ENCODE results near the gene CNBD2.
A peak's percentile ranks its signal among the peaks of the same experiment; 100 is the strongest.
"Not testable (repeated sequence)": the region's sequence is repeated elsewhere in the genome, so short reads cannot be mapped to it uniquely, and the experiment has no call there.

CNBD2 gene

DNA sequence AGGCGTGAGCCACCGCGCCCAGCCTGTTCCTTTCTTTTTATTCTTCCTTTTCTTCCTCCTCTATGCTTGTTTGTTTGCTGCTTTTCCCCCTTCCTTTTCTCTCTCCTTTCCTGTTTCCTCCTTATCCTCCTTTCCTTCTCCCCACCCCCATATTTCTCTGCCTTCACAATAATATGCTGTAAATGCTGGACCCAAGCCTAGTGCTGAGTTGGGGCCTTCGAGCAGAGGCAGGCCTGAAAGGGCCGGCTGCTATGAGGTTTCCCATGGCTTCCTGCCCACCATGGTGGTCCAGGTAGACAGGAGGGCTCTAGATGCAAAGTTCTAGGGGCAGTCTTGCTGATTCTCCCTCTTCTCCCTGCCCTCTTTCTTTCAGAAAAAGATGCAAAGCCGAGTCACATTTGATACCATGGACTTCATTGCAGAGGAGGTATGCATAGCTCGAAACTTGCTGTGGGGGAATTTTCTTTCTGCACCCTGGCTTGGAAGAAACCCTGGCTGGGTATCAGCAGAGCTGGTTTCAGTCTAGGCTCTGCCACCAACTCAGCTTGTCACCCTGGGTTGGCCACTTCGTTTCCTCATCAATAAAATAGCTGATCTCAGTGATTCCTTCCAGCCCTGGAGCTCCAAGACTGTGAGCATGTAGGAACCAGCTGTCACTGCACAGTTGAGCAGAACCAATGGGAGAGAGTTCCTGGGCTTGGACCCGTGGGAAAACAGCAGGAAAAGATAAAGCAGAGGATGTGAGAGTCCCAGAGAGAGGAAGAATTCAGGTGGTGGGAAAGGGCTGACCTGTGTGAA, 7.4 kb downstream of the CNBD2 start:
- DNase-seq (ENCODE audit: low read depth), result no peak

DNA sequence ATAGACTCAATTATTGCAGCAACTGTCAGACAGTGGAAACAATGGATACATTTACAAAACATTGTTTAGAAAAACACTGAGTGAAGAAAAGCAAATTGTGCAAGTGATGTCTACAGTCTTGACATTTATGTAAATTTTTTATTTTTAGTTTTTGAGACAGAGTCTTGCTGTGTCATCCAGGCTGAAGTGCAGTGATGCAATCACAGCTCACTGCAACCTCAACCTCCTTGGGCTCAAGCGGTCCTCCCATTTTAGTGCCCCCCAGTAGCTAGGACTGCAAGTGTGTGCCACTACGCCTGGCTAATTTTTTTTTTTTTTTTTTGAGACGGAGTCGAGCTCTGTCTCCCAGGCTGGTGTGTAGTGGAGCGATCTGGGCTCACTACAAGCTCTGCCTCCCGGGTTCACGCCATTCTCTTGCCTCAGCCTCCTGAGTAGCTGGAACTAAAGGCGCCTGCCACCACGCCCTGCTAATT, 9.7 kb downstream of the CNBD2 start:
- no peak for DNase-seq (ENCODE audit: low read depth)

DNA sequence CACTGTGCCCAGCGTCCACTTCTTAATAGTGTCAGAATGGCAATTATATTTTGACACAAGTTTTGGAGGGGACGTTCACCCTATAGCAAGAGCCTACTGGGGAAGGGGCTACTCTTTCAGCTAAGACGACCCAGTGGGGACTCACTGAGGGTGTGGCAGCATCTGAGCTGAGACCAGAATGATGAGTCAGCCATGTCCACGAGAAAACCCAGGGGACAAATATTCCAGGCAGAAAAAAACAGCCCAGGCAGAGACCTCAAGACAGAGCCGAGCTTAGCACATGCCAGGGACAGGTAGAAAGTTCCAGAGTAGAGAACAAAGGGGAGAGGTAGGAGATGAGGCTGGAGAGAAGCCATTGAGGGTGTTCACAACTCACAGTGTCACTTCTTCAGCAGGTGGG, 11.2 kb downstream of the CNBD2 start:
- DNase-seq (ENCODE audit: low read depth), result no peak

DNA sequence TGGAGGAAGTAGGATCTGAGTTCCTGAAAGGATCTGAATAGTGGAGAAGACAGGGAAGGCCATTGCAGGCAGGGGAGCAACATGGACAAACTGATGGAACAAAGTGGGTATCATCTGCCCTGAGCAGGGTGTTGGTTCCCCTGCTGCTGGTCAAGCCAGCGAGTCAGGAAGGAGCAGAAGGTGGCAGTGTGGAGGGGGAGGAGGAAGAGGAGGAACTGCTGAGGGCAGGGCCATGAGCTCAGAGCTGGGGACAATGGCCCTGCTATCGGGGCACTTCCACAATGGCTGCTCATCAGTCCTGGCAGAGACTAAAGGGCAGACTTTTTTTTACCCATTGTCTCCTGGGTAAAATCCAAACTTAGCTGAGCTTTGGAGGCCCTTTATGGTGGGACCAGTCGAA, 13.6 kb downstream of the CNBD2 start:
- DNase-seq (ENCODE audit: low read depth), result no peak

DNA sequence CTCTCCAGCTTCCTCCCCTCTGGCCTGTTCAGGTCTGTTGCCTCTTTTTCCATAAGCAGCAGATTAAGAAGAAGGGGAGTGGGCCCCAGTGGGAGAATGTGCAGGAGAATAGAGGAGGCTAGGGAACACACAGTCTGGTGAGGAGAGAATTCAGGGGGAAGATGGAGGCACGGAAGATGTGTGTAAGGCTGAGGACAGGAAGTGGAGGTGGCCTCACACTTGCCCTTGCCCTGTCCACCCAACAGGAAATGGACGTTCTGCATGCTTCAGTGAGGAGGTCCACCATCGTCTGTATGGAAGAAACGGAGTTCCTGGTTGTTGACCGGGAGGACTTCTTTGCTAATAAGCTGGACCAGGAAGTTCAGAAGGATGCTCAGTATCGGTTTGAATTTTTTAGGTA, 16.0 kb downstream of the CNBD2 start:
- no peak for DNase-seq (ENCODE audit: low read depth)

DNA sequence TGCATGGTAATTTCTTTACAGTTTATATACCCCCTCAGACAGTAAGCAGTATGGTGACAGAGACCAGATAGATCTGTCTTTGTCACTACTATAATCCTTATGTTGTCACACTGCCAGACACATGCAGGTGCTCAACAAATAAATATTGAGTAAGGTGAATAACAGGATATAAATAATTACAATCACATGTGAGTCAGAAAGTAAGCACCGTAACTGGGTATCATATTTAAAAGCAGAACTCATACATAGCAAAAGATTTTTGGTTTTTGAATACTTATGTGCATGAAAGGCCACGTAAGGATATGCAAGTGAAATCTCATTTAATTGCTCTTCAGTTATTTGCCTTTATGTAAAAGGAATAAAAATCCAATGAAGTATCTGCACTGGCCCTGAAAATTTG, 17.4 kb downstream of the CNBD2 start:
- no peak for DNase-seq (ENCODE audit: low read depth)

DNA sequence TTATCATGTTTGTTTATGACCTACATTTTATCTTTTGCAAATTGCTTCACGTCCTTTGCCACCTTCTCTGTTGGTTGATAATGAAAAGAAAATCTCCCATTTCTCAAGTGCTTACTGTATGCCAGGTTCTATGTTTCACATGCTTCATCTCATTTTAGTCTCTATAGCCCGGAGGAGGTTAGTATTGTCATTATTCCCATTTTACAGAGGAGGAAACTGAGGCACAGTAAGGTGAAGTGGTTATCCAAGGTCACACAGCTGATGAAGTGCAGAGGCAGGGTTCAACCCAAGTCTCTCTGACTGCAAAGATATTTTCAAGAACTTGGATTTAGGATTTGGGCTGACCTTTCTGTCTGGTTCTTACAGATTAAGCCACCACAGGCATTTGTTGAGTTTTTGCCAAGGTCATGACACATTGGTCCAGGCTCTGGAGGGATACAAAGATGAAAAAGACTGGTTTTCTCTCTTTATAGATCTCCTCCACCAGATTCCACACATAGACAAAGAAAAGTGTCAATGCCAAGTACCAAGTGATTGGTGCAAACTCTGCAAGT, 20.6 kb downstream of the CNBD2 start:
- DNase-seq (ENCODE audit: low read depth), result no peak

DNA sequence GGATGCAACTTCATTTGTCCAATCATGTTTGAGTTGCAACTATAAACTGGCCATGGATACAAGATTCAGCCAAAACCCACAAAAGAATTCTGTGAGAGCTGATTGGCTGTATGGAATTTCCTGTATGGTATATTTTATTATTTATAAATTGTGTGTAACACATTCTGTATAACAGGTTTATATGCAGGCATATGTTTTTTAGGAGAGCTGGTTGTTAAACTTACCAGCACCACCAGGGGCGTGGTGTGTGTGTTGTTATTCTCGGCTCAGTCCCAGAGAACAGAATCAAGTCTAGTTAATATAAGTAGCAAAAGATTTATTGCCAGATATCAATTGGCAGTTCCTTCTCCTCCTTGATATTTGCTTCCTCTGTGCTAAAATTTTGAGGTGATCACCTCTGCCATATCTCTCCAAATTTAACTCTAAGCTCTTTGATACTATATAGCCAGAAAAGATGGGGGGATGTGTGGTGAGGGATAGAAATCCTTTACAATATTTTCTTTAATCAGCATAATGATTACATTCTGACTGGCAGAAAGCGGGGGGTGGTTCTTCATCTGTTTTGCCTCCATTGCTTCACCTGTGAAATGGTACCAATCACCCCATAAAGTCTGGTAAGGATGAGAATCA, 22.9 kb downstream of the CNBD2 start:
- peak; percentile 20 for DNase-seq (ENCODE audit: low read depth)

DNA sequence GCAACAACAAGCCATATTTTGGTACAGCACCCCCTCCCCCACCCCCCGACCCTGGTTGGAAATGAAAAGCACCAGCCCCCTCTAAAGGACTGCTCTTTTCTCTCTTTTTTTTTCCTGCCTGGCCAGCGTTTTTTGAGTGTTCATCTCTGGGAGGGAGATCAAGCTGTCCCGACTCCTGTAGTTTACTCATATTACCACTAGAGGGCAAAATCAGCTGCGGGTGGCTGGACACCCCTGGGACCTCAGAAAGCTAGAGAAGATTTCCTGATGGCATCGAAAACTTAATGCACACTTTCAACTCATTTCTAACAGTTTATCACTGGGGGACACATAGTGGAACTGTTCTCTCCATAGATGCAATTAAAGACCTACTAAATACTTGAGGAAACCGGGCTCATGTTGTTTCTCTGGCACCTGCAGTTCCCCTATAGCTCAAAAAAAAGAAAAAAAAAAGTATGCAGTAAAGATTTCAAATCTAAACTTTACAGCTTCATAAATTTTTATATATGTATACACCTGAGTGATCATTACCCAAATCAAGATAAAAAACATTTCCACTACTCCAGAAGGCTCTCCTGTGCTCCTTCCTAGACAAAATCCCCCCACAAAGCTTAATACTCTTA, 24.4 kb downstream of the CNBD2 start:
- peak; percentile 26 for DNase-seq (ENCODE audit: low read depth)

DNA sequence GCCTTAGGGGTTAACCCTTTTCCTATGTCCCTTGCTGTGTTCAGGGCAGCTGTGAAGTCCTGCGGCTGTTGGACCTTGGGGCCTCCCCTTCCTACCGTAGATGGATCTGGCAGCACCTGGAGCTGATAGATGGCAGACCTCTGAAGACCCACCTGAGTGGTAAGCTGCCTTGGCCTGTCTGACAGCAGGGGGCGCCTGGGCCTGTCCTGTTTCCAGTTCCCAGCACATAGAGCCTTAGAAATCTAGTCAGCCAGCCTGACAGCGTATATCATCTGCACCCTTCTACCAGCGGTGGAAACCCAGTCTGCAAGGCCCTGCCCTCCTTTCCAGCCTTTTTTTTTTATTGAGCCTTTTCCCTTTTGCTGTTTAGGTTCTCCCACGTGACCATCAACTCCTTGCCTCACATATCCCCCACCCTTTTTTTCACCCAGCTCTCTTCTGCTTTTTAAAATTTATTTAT, 26.6 kb downstream of the CNBD2 start:
- peak; percentile 68 for DNase-seq (ENCODE audit: low read depth)

DNA sequence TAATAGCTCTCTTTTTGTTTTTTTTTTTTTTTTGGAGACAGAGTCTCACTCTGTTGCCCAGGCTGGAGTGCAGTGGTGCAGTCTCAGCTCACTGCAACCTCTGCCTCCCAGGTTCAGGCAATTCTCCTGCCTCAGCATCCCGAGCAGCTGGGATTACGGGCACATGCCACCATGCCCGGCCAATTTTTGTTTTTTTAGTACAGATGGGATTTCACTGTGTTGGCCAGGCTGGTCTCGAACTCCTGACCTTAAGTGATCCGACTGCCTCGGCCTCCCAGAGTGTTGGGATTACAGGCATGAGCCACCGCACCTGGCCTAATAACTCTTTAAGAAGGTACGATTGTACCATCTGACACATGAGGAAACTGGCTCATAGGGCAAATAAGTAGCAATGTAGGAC, 28.1 kb downstream of the CNBD2 start:
- DNase-seq (ENCODE audit: low read depth), result not testable (repeated sequence)

DNA sequence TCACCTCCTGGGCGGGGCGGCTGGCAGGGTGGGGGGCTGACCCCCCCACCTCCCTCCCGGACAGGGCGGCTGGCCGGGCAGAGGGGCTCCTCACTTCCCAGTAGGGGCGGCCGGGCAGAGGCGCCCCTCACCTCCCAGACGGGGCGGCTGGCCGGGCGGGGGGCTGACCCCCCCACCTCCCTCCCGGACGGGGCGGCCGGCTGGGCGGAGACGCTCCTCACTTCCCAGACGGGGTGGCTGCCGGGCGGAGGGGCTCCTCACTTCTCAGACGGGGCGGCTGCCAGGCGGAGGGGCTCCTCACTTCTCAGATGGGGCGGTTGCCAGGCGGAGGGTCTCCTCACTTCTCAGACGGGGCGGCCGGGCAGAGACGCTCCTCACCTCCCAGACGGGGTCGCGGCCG, 32.9 kb downstream of the CNBD2 start:
- DNase-seq (ENCODE audit: low read depth), result not testable (repeated sequence)

DNA sequence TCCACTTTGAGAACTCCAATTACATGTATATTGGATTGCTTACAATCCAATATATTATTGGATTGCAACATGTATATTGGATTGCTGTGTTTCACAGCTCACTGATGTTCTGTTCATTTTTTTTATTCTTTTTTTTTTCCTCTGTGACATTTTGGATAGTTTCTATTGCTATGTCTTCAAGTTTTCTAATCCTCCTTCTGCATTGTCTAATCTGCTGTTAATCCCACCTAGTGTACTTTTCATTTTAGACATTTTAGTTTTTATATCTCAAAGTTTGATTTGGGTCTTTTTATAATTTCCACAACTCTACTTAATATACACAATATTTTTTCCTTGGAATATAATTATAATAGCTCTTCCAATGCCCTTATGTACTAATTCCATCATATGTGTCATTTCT, 34.5 kb downstream of the CNBD2 start:
- no peak for DNase-seq (ENCODE audit: low read depth)

DNA sequence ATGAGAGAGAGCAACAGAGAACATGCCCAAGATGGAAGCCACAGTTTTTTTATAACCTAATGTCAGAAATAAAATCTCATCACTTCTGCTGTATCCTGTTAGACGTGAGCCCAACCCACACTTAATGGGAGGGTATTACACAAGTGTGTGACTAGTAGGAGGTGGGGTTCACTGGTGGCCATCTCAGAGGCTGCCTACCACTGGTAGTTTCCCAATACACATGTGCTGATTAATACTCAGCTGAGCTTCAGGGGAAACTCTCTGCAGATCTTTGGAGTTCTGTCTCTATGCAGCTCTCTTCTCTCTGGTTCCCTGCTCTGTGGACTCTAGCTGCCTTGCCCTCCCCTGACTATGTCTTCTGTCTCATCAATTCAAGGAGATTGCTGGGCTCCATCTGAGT, 35.7 kb downstream of the CNBD2 start:
- DNase-seq (ENCODE audit: low read depth), result no peak

DNA sequence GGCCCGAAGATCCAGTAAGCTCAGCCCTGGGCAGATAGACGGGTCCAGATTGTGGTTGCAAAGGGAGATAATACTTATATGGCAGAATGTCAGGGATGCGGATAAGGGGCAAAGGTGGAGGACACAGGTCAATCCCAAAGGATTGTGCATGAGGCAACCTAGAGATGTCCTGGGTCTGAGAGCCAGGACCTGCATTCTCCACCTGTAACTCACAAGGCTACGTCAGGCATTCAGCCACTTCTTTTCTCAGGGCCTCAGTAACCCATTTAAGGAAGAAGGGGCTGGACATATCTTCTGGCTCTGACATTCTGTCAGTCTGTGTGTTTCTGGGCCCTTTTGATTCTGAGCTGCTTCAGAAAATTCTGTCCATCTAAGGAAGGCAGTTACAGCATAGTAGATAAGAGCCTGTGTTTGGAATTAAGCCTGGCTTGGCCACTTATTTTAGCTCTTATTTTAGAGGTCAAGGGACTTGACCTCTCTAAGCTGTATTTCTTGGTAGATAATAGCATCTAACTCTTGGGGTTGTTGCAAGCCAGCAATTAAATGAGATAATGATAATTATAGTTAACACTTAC, 40.2 kb downstream of the CNBD2 start:
- DNase-seq (ENCODE audit: low read depth), result no peak

DNA sequence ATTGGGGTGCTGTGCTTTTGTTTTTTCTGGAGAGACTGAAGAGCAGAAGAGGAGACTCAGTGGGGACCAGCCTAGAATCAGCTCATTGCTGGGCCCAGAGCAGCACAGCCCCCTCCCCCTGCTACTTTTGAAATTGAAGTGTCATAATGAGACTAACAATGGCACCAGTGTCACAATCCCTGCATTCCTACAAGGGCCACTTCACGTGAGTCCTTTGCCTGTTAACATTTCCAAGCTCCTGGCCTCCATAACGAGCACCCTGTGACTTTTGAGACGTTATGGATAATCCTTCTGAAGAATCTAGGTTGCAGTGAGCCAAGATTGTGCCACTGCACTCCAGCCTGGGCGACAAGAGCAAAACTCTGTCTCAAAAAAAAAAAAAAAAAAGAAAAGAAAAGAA, 41.7 kb downstream of the CNBD2 start:
- DNase-seq (ENCODE audit: low read depth), result no peak

DNA sequence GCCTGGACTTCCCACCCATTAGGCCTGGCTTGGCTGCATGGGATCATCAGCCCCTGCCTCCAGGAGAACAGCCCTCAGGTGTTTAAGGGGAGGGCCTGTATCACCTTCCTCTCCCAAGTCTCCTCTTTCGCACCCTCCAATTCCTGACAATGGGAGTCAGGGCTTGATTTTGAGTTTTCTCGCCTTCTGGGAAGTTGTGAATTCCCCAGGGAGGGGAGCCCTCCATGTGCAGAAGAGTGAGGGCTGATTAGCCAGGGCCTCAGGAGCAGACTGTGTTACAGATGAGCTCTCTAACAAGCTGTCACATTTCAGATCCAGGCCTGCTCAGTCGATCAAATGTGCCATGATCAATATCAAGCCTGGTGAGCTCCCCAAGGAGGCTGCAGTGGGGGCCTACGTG, 42.4 kb downstream of the CNBD2 start:
- DNase-seq (ENCODE audit: low read depth), result no peak

DNA sequence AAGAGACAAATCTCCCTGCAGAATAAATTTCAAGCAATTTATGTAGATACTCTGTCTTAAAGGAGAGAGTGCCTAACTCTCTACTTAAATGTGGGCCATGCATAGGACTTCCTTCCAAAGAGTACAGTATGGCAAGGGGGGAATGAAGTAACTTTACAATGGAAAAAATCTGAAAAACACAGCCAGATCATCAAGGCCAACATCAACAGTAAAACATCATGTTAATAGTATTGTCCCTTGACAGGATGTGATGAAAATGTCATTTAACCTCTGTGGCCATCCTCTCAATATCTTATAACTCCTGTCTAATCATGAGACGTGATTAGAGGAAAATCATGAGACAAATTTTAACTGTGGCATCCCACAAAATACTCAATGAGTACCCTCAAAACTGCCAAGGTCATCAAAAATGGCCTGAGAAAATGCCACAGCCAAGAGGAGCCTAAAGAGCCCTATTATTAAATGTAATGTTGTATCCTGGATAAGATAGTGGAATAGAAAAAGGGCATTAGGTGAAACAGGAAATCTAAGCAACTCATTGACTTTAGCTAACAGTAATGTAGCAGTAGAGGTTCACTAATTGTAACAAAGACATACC, 47.5 kb downstream of the CNBD2 start:
- DNase-seq (ENCODE audit: low read depth), result no peak

DNA sequence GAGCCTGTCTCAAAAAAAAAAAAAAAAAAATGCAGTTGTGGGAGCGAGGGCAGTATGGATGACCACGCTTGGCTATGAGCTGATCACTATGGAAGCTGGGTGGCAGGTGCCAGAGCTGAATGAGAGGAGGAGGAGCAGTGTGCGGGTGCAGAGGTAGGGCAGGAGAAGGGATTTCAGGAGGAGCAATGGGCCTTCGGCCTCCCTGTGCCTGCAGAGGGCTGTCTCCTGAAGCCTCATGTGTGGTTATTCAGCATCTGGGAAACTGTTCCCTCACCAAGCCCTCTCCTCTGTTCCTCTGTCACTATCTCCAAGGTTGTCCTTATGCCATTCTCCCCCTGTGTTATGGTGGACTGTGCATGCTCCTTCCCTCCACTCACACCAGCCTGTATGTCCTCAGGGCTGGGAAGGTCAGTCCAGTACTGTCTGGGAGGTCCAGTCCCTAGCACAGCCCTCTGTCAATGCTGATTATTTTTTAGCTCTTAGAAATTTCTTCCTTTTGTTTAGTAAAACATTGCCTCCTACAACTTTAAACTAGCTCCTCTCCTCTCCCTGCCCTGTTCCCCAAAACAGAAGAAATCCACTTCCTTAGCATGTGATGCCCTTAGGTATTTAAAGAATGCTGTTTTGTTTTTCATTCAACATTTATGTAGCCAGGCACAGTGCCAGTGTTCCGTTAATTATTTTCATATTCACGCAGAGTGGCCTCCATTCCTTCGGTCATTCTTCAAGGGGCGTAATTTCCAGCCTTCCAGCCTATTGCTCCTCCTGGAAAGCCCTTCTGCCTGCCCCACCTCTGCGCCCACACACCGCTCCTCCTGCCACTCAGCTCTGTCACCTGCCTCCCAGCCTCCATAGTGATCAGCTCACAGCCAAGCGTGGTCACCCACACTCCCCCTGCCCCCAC, 48.9 kb downstream of the CNBD2 start:
- DNase-seq (ENCODE audit: low read depth), result peak; percentile 61

DNA sequence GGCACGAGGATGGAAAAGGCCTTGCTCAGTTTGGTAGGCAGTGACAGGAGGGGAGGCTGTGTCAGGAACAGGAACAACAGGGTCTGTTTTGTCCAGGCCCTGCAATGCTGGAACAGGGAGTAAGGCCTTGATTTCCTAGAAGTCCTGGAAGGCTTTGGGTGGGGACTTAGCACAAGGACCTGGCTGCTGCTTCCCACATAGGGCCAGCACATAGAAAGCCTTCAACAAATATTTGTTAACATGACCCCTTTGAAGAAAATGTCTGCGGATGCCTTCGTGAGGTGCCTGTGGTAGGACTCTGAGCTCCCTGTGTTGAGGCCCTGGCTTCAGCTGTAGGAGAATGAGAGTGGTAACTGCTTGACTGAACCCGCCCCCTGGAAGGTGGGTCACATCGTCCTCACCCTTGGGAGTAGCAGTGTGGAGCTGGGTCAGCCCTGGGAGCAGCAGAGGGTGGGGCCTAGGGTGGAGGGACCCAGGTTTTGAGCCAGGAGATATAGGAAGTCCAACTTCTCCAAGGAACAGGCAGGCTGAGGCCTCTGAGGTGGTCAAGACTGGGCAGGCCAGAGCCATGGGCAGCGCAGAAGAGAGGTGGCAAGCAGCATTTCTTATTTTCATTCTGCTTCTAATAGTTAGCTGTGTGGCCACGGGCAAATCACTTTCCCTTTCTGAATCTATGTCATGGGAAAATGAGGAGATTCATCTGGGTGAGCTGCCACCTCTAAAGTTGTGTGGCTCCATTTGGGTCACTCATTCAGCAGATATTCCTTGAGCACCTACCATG, 50.0 kb downstream of the CNBD2 start:
- no peak for DNase-seq (ENCODE audit: low read depth)
